Measurements from ENCODE around the gene LRRC14B.

LRRC14B gene

DNA sequence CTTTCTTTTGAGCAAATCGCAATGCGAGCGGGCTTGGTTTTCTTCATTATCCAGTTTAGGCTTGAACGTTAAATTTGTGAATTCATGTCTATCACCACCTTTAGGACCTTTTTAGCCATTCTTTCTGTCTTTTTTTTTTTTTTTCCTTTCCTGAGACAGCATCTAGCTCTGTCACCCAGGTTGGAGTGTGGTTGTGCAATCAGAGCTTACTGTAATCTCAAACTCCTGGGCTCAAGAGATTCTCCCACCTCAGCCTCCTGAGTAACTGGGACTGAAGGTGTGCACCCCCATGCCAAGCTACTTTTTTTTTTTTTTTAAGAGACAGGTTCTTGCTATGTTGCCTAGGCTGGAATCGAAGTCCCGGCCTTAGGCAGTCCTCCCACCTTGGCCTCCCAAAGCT lies 39.2 kb upstream of the LRRC14B start:
- H3K4me1 ChIP-seq (ENCODE audit: control insufficient read depth in 2 of 2, insufficient read depth in 2 of 2, low read length in 2 of 2), result no peaks in the 10 kb centered on the region
- H3K27ac ChIP-seq (ENCODE audit: low read depth in 2 of 2, low read length in 2 of 2), result no peak overlapping the region
- H3K9ac ChIP-seq (ENCODE audit: low read depth in 1 of 2, low read length in 2 of 2), result no peak overlapping the region
- H3K9me3 ChIP-seq (ENCODE audit: control insufficient read depth in 2 of 2, low read length in 2 of 2), result peaks cover 0 to 11% of the 10 kb centered on the region in 2 donors
- H3K4me3 ChIP-seq (ENCODE audit: low read length in 2 of 2), result no peak overlapping the region
- H3K36me3 ChIP-seq (ENCODE audit: control insufficient read depth in 2 of 2, insufficient read depth in 2 of 2, low read length in 2 of 2), result no peaks in the 10 kb centered on the region
- H3K27me3 ChIP-seq (ENCODE audit: control insufficient read depth in 2 of 2, insufficient read depth in 2 of 2, low read length in 2 of 2), result no peaks in the 10 kb centered on the region

DNA sequence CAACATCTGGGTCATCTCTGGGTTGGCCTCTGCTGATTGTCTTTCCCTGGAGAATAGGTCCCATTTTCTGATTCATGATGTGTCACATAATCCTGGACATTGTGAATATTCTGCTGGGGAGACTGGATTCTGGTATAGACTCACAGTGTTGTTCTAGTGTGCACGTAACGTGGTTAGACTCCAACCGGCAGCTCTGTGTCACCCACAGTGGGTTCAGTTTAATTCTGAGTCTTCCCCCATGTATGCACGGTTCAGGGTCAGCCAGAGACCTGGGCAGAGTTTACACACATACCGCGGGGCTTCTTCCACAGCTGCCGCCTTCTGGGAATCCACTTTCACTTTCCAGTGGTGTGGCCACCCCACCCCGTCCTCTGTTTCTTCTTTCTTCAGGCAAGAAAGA lies 38.0 kb upstream of the LRRC14B start:
- H3K9me3 ChIP-seq (ENCODE audit: control insufficient read depth in 2 of 2, low read length in 2 of 2), result peaks cover 0 to 4% of the 10 kb centered on the region in 2 donors
- no peaks in the 10 kb centered on the region for H3K27me3 ChIP-seq (ENCODE audit: control insufficient read depth in 2 of 2, insufficient read depth in 2 of 2, low read length in 2 of 2)
- no peaks in the 10 kb centered on the region for H3K4me1 ChIP-seq (ENCODE audit: control insufficient read depth in 2 of 2, insufficient read depth in 2 of 2, low read length in 2 of 2)
- H3K9ac ChIP-seq (ENCODE audit: low read depth in 1 of 2, low read length in 2 of 2), result no peak overlapping the region
- no peak overlapping the region for H3K27ac ChIP-seq (ENCODE audit: low read depth in 2 of 2, low read length in 2 of 2)
- H3K36me3 ChIP-seq (ENCODE audit: control insufficient read depth in 2 of 2, insufficient read depth in 2 of 2, low read length in 2 of 2), result no peaks in the 10 kb centered on the region
- no peak overlapping the region for H3K4me3 ChIP-seq (ENCODE audit: low read length in 2 of 2)

DNA sequence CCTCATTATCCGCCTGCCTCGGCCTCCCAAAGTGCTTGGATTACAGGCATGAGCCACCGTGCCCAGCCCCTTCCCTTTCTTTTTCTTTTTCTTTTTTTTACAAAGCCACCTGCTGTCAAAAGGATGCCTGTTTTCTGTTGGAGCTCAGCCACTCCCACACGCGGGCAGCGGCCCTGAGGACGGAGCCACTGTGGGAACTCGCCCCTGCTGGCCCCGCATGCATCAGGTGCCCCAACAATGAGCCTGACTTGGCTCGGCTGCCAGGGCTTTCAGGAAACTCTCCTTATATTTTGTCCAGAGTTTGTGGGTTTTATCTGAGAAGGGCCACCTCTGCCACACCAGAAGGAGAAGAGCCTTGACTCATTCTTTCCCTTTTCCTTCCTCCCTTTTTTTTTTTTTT lies 37.1 kb upstream of the LRRC14B start:
- Histone ChIP-seq H3K9ac (ENCODE audit: low read depth in 1 of 2, low read length in 2 of 2) (no peak overlapping the region), H3K4me1 (ENCODE audit: control insufficient read depth in 2 of 2, insufficient read depth in 2 of 2, low read length in 2 of 2) (no peaks in the 10 kb centered on the region), H3K27ac (ENCODE audit: low read depth in 2 of 2, low read length in 2 of 2) (no peak overlapping the region), H3K4me3 (ENCODE audit: low read length in 2 of 2) (no peak overlapping the region), H3K27me3 (ENCODE audit: control insufficient read depth in 2 of 2, insufficient read depth in 2 of 2, low read length in 2 of 2) (no peaks in the 10 kb centered on the region), H3K9me3 (ENCODE audit: control insufficient read depth in 2 of 2, low read length in 2 of 2) (no peaks in the 10 kb centered on the region), H3K36me3 (ENCODE audit: control insufficient read depth in 2 of 2, insufficient read depth in 2 of 2, low read length in 2 of 2) (no peaks in the 10 kb centered on the region)

DNA sequence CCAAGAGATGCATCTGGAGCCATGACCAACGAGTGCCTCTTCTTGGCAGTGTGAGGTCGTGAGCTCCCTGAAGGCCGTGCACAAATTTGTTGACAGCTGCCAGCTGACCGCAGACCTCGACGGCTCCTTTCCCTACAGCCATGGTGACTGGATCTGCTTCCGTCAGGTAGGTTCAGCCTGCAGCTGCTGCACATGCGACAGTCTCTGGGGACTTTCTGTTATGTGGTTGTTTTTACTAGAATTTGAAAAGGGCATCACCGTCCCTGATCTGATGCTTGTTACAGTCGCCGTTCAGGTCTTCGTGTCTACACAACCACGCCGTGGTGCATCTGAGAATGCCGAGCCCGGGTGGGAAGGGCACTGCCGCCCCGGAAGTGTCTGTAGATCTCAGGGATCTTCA lies 36.5 kb upstream of the LRRC14B start:
- Histone ChIP-seq H3K9ac (ENCODE audit: low read depth in 1 of 2, low read length in 2 of 2) (no peak overlapping the region), H3K27ac (ENCODE audit: low read depth in 2 of 2, low read length in 2 of 2) (no peak overlapping the region), H3K4me1 (ENCODE audit: control insufficient read depth in 2 of 2, insufficient read depth in 2 of 2, low read length in 2 of 2) (no peaks in the 10 kb centered on the region), H3K9me3 (ENCODE audit: control insufficient read depth in 2 of 2, low read length in 2 of 2) (no peaks in the 10 kb centered on the region), H3K4me3 (ENCODE audit: low read length in 2 of 2) (no peak overlapping the region), H3K36me3 (ENCODE audit: control insufficient read depth in 2 of 2, insufficient read depth in 2 of 2, low read length in 2 of 2) (no peaks in the 10 kb centered on the region), H3K27me3 (ENCODE audit: control insufficient read depth in 2 of 2, insufficient read depth in 2 of 2, low read length in 2 of 2) (no peaks in the 10 kb centered on the region)

DNA sequence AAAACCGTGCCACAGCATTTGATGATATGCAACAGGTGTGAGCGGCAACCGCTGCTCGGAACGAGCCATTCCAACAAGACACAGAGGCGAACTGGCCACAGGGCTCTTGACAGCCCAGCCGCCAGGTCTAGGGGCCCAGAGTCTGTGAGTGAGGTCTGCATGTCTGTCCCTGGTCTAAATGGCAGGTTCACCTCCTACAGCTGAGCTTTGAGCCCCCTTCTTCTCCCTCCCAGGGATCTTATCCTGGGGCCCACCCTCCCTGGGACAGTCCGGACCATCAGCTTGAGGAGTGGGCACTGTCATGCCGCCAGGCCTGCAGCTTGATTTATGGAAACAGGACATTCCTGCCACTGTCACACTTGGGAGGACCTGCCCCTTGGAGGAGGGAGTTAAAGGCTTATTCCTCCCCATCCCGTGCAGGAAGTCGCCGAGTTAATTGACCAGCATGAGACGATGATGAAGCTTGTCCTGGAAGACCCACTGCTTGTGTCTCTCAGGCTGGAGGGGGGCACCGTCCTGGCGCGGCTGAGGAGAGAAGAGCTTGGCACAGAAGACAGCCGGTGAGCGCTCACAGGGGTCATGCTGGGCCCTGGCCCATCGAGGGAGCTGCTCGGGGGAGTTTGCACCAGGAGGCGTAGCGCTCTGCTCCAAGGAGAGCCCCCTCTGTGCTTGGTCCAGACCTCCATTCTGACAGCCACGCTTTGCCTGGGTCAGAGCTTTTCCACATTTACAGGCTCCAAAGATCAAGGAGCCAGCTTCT lies 35.5 kb upstream of the LRRC14B start:
- Histone ChIP-seq H3K36me3 (ENCODE audit: control insufficient read depth in 2 of 2, insufficient read depth in 2 of 2, low read length in 2 of 2) (no peaks in the 10 kb centered on the region), H3K27me3 (ENCODE audit: control insufficient read depth in 2 of 2, insufficient read depth in 2 of 2, low read length in 2 of 2) (no peaks in the 10 kb centered on the region), H3K27ac (ENCODE audit: low read depth in 2 of 2, low read length in 2 of 2) (no peak overlapping the region), H3K4me1 (ENCODE audit: control insufficient read depth in 2 of 2, insufficient read depth in 2 of 2, low read length in 2 of 2) (no peaks in the 10 kb centered on the region), H3K4me3 (ENCODE audit: low read length in 2 of 2) (no peak overlapping the region), H3K9ac (ENCODE audit: low read depth in 1 of 2, low read length in 2 of 2) (no peak overlapping the region), H3K9me3 (ENCODE audit: control insufficient read depth in 2 of 2, low read length in 2 of 2) (no peaks in the 10 kb centered on the region)

DNA sequence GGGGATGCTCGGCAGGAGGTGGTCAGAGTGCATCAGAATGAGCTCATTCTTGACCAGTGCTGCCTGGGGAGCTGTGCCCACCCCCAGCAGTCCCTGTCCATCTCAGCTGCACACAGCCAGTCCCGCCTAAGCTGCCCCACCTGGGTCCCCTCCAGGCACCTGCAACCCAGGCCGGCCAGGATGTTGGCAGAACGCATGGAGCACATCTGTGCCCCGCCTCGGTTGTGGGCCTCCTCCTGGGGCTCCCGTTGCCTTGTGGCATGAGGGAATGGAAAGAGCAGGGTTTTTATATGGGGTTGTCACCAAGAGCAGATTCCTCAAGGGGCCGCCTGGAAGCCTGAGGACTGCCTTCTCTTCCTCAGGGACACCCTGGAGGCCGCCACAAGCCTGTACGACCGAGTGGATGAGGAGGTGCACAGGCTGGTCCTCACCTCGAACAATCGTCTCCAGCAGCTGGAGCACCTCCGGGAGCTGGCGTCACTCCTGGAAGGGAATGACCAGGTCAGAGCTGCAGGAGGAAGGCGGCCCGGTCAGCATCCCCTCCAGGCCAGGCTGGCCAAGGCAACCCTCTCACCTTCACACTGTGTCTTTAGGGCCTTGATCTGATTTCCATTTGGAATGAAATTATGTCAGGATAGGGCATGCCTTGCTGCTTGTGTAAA lies 34.8 kb upstream of the LRRC14B start:
- no peak overlapping the region for H3K4me3 ChIP-seq (ENCODE audit: low read length in 2 of 2)
- H3K27me3 ChIP-seq (ENCODE audit: control insufficient read depth in 2 of 2, insufficient read depth in 2 of 2, low read length in 2 of 2), result no peaks in the 10 kb centered on the region
- H3K9ac ChIP-seq (ENCODE audit: low read depth in 1 of 2, low read length in 2 of 2), result no peak overlapping the region
- H3K4me1 ChIP-seq (ENCODE audit: control insufficient read depth in 2 of 2, insufficient read depth in 2 of 2, low read length in 2 of 2), result no peaks in the 10 kb centered on the region
- no peaks in the 10 kb centered on the region for H3K36me3 ChIP-seq (ENCODE audit: control insufficient read depth in 2 of 2, insufficient read depth in 2 of 2, low read length in 2 of 2)
- no peak overlapping the region for H3K27ac ChIP-seq (ENCODE audit: low read depth in 2 of 2, low read length in 2 of 2)
- H3K9me3 ChIP-seq (ENCODE audit: control insufficient read depth in 2 of 2, low read length in 2 of 2), result no peaks in the 10 kb centered on the region

DNA sequence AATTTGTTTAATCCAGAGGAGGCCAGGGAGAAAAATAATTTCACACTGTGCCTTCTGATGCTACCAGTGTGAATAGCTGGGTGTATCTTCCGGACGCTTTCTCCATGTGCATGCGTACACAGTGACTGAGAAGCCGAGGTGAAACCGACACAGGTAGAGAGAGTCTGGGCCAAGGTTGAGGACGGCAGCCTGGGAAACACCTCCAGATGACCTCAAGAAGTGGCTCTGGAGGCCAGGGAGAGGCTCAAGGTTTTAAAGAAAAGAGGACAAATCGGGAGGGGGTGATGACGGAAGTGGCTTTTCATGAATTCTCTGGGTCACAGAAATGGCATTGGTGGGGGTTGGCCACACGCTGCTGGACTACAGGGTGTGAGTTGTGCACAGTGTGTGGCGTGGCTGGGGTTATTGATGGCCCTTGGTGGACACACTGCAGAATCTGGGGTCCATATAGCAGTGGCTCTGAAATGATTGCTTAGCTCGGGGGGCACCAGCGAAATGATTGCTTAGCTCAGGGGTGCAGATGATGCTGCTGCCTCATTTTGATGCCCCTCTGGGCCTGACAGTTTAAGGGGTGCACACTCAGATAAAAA lies 34.1 kb upstream of the LRRC14B start:
- no peaks in the 10 kb centered on the region for H3K9me3 ChIP-seq (ENCODE audit: control insufficient read depth in 2 of 2, low read length in 2 of 2)
- H3K9ac ChIP-seq (ENCODE audit: low read depth in 1 of 2, low read length in 2 of 2), result no peak overlapping the region
- H3K27me3 ChIP-seq (ENCODE audit: control insufficient read depth in 2 of 2, insufficient read depth in 2 of 2, low read length in 2 of 2), result no peaks in the 10 kb centered on the region
- no peak overlapping the region for H3K4me3 ChIP-seq (ENCODE audit: low read length in 2 of 2)
- no peak overlapping the region for H3K27ac ChIP-seq (ENCODE audit: low read depth in 2 of 2, low read length in 2 of 2)
- H3K36me3 ChIP-seq (ENCODE audit: control insufficient read depth in 2 of 2, insufficient read depth in 2 of 2, low read length in 2 of 2), result no peaks in the 10 kb centered on the region
- no peaks in the 10 kb centered on the region for H3K4me1 ChIP-seq (ENCODE audit: control insufficient read depth in 2 of 2, insufficient read depth in 2 of 2, low read length in 2 of 2)

DNA sequence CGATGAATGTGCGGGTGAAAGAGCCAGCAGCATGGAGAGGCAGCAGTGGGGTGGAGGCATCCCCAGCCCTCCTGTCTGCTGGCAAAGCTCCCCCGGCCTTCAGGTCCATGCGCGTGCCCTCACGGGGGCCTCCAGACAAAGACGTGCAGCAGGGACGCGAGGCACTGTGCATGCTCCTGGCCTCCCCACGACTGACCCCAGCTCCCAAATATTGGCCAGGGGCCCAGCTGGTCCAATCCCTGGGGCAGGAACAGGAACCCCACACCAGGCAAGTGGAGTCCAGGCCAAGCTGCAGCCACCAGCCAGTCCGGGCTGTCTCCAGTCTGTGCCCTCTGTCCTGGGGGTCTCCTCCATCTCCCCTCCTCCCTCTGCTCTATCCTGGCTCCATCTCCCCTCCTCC lies 33.5 kb upstream of the LRRC14B start:
- H3K27ac ChIP-seq (ENCODE audit: low read depth in 2 of 2, low read length in 2 of 2), result no peak overlapping the region
- no peaks in the 10 kb centered on the region for H3K9me3 ChIP-seq (ENCODE audit: control insufficient read depth in 2 of 2, low read length in 2 of 2)
- no peaks in the 10 kb centered on the region for H3K27me3 ChIP-seq (ENCODE audit: control insufficient read depth in 2 of 2, insufficient read depth in 2 of 2, low read length in 2 of 2)
- no peak overlapping the region for H3K4me3 ChIP-seq (ENCODE audit: low read length in 2 of 2)
- H3K9ac ChIP-seq (ENCODE audit: low read depth in 1 of 2, low read length in 2 of 2), result no peak overlapping the region
- no peaks in the 10 kb centered on the region for H3K36me3 ChIP-seq (ENCODE audit: control insufficient read depth in 2 of 2, insufficient read depth in 2 of 2, low read length in 2 of 2)
- H3K4me1 ChIP-seq (ENCODE audit: control insufficient read depth in 2 of 2, insufficient read depth in 2 of 2, low read length in 2 of 2), result no peaks in the 10 kb centered on the region

DNA sequence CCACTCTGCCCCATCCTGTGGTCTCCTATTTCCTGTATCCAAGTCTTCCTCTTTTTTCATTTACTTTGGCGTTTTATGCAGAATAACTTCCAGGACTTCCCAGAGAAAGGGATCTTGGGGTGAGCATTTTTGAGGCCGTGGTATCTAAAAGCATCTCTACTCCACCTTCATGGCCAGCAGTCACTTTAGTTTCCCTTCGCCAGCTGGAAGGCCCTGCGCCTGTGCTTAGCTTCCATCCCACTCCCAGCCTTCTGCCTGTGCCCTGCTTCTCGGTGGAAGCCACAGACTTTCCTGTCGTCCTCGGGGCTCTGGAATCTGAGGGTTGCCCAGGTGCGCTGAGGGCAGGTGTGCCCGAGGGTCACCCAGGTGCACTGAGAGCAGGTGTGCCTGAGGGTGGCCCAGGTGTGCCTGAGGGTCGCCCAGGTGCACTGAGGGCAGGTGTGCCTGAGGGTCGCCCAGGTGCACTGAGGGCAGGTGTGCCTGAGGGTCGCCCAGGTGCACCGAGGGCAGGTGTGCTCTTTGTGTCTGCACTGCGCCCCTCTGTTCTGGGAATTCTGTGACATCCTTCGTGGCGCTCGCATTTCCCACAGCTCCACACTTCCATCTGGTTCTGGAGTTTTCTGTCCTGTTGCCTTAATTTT lies 32.4 kb upstream of the LRRC14B start:
- no peaks in the 10 kb centered on the region for H3K4me1 ChIP-seq (ENCODE audit: control insufficient read depth in 2 of 2, insufficient read depth in 2 of 2, low read length in 2 of 2)
- no peak overlapping the region for H3K27ac ChIP-seq (ENCODE audit: low read depth in 2 of 2, low read length in 2 of 2)
- H3K27me3 ChIP-seq (ENCODE audit: control insufficient read depth in 2 of 2, insufficient read depth in 2 of 2, low read length in 2 of 2), result no peaks in the 10 kb centered on the region
- no peaks in the 10 kb centered on the region for H3K9me3 ChIP-seq (ENCODE audit: control insufficient read depth in 2 of 2, low read length in 2 of 2)
- H3K36me3 ChIP-seq (ENCODE audit: control insufficient read depth in 2 of 2, insufficient read depth in 2 of 2, low read length in 2 of 2), result no peaks in the 10 kb centered on the region
- no peak overlapping the region for H3K4me3 ChIP-seq (ENCODE audit: low read length in 2 of 2)
- H3K9ac ChIP-seq (ENCODE audit: low read depth in 1 of 2, low read length in 2 of 2), result no peak overlapping the region
